ENCODE data around the gene ATP5PD. TPM values are rescaled to one million over a fixed set of nuclear protein-coding genes. Genes with fewer than 3 reads are reported as not detected.

The ATP5PD gene
- 100 to 1,000 TPM; 190 to 268 (median 222) TPM for total RNA-seq

DNA sequence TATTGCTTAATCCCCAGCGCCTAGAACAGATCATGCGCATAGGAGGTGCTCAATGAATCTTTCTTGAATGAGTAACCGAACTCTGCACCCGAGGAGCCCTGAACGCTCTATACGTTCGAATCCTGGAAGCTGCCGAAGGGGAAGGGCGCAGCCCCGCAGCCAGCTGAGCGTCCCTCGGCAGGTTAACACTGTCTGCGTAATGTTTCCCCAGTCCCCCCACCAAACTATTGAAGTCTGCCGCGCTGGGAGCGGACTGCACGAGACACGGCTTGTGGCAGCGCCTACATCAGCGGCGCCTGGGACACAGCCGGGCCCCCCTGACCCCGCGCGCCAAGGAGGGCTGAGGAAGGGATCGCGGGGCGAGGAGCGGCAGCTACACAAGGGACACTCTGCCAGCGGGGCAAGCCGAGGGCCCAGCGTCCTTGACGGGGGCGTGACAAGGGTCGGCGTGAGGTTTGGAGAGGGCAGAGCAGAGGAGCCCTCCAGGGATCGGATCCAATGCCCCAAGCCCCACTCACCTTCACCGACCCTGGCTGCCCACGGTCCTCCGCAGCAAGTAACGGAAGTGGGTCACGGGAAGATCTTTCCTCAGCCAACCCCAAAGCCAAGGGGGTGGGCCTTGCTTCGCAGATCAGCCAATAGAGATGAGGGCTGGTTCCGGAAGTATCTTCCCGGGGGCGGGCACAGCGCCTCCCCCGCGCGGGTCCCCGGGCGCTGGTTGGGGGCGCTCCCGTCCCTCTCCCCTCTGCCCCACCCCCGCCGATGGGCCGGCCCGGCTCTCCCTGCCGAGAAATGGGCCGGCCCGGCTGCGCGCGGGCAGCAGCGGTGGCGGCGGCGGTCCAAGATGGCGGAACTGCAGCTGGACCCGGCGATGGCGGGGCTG, at the start of gene ATP5PD, which contains the start of gene KCTD2:
ATP5PD (minus strand) TSS at position 563 of the 883 bp plus-strand sequence. CDS start 4,319 bp downstream, outside the sequence.
KCTD2 (plus strand) TSS at position 819 of the 883 bp plus-strand sequence; CDS start at position 845, 26 bp downstream.
- no peaks in the 10 kb centered on the region for H3K27me3 ChIP-seq
- peak within 1 kb of the TSS; percentile 58 to 97 (median 95) for H3K4me3 ChIP-seq
- H3K27ac ChIP-seq = peak within 1 kb of the TSS; percentile 94 to 99
- H3K9me3 ChIP-seq = no peaks in the 10 kb centered on the region
- peak; percentile 96 to 97 for DNase-seq (ENCODE audit: low spot score in 2 of 2)
- no peaks in the 10 kb centered on the region for H3K36me3 ChIP-seq
- H3K4me1 ChIP-seq = peaks cover 0 to 12% of the 10 kb centered on the region in 2 donors
- intact Hi-C loops (cut with DNase I; ENCODE audit: low total_unique reads) = no loop called here
- TF ChIP-seq POLR2A (IDR thresholded peaks at IDR 0.05) = peak; percentile 88
- peak; percentile 90 to 96 (median 96) for TF ChIP-seq POLR2AphosphoS5 (IDR thresholded peaks at IDR 0.05)
- TF ChIP-seq, protein P1, sequence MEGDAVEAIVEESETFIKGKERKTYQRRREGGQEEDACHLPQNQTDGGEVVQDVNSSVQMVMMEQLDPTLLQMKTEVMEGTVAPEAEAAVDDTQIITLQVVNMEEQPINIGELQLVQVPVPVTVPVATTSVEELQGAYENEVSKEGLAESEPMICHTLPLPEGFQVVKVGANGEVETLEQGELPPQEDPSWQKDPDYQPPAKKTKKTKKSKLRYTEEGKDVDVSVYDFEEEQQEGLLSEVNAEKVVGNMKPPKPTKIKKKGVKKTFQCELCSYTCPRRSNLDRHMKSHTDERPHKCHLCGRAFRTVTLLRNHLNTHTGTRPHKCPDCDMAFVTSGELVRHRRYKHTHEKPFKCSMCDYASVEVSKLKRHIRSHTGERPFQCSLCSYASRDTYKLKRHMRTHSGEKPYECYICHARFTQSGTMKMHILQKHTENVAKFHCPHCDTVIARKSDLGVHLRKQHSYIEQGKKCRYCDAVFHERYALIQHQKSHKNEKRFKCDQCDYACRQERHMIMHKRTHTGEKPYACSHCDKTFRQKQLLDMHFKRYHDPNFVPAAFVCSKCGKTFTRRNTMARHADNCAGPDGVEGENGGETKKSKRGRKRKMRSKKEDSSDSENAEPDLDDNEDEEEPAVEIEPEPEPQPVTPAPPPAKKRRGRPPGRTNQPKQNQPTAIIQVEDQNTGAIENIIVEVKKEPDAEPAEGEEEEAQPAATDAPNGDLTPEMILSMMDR (IDR thresholded peaks at IDR 0.05) = no peak

DNA sequence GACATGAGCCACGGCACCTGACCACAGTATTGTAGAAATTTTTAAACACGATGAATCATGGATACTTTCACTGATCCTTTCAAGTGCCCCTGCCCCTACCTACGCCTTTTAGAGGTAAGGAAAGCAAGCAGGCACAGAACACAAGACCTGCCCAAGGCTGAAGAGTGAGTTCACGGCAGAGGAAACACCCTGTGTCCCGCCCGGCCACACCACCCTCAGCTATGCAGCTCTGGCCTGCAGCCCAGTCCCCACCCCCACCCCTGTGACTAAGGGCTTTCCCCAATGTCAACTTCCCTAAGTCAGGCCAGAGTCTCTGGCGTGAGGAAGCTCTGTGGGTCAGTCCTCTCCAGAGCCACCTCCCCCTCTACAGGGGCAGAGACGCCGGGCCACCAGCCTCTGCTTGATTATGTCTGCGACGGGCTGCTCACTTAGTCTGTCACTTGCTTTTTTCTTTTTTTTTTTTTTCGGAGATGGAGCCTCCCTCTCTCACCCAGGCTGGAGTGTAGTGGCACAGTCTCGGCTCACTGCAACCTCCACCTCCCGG, 49.4 kb upstream of the ATP5PD start:
- intact Hi-C loops (cut with DNase I; ENCODE audit: low total_unique reads) = no loop called here
- H3K4me3 ChIP-seq = no peak overlapping the region
- no peaks in the 10 kb centered on the region for H3K9me3 ChIP-seq
- peaks cover 19 to 25% of the 10 kb centered on the region in 2 donors for H3K4me1 ChIP-seq
- no peaks in the 10 kb centered on the region for H3K27me3 ChIP-seq
- H3K27ac ChIP-seq = peak overlapping the region; percentile 71 to 91
- TF ChIP-seq POLR2A (IDR thresholded peaks at IDR 0.05) = no peak
- TF ChIP-seq POLR2AphosphoS5 (IDR thresholded peaks at IDR 0.05) = peak; percentile 26 to 49 (median 38)
- no peaks in the 10 kb centered on the region for H3K36me3 ChIP-seq
- peak; percentile 83 to 89 for DNase-seq (ENCODE audit: low spot score in 2 of 2)

DNA sequence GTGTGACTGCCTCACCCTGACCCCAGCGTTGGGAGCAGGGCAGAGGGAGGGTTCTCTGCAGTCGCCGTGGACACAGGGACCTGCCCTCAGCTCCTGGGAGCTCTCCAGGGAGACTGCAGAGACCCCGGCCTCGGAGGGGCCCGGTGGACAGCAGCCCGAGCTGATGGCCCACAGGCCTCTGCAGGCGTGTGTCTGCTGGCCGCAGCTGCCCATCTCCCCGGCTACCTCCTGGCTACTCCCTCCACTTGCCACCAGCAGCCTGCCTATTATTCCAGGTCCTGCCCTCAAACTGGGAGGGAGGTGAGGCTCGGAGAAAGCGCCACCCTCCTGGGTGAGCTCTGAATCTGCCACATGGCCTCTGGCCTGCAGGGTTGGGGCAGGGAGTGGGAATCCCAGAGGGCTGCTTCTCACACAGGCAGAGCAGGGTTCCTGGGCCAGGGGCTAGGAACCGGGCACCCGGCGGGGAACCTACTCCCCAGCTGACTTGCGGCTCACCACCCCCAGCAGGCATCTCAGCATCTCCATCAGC, 48.2 kb upstream of the ATP5PD start:
- no peaks in the 10 kb centered on the region for H3K36me3 ChIP-seq
- H3K4me1 ChIP-seq = peaks cover 23 to 31% of the 10 kb centered on the region in 2 donors
- H3K27me3 ChIP-seq = no peaks in the 10 kb centered on the region
- H3K27ac ChIP-seq = peak overlapping the region; percentile 74 to 91
- no peak overlapping the region for H3K4me3 ChIP-seq
- intact Hi-C loops (cut with DNase I; ENCODE audit: low total_unique reads) = no loop called here
- no peak for DNase-seq (ENCODE audit: low spot score in 2 of 2)
- TF ChIP-seq, protein P1 (IDR thresholded peaks at IDR 0.05) = no peak
- H3K9me3 ChIP-seq = no peaks in the 10 kb centered on the region

DNA sequence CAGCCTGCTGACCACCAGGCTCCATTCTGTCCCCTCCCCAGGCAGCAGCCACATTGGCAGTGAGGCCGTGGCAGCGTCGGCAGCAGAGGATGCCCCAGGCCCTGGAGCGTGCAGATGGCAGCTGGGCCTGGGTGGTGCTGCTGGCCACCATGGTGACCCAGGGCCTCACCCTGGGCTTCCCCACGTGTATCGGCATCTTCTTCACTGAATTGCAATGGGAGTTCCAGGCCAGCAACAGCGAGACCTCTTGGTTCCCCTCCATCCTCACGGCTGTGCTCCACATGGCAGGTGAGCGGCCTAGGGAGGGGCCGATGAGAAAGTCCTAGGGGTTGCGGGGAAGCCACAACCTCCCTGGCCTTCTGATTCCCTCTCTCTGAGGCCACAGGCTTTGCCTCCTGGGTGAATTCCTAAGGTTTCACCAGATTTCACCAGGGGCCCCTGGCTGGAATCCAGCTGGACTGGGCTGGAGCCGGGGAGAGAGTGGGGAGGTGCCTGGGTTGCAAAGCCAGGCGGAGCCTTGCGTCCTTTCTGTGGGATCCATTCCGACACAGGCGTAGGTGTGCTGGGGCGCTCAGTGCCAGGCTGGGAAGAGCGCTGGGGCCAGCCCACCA, 46.9 kb upstream of the ATP5PD start:
- Histone ChIP-seq H3K36me3 (no peaks in the 10 kb centered on the region), H3K9me3 (no peaks in the 10 kb centered on the region), H3K4me1 (peaks cover 27 to 38% of the 10 kb centered on the region in 2 donors), H3K27ac (peak overlapping the region; percentile 91 to 96), H3K4me3 (peak overlapping the region in 1 of 3 donors; percentile 22), H3K27me3 (no peaks in the 10 kb centered on the region)
- intact Hi-C loops (cut with DNase I; ENCODE audit: low total_unique reads) = no loop called here
- TF ChIP-seq POLR2AphosphoS5 (IDR thresholded peaks at IDR 0.05) = no peak
- DNase-seq (ENCODE audit: low spot score in 2 of 2) = peak in 1 of 2 donors; percentile 46

DNA sequence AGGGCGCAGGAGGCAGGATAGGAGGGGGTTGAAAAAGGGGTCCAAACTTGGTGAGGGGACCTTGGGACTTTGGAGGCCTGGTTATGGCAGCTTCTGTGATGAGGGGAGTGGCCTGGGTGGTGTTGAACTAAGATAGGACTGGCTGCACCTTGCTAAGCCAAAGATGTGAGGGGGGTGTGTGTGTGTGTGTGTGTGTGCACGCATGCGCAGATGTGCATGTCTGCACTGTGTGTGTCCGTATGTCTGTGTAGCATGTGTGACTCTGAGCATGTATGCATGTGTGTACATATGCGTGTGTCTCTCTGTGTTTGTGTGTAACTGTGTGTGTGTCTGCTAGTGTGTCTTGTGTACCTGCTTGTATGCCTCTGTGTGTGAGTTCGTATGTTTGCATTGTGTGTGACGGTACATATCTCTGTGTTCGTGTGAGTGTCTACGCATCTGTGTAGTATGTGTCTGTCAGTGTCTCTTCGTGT, 45.1 kb upstream of the ATP5PD start:
- H3K36me3 ChIP-seq = no peaks in the 10 kb centered on the region
- DNase-seq (ENCODE audit: low spot score in 2 of 2) = no peak
- H3K4me3 ChIP-seq = peak overlapping the region in 1 of 3 donors; percentile 37
- H3K9me3 ChIP-seq = no peaks in the 10 kb centered on the region
- TF ChIP-seq POLR2AphosphoS5 (IDR thresholded peaks at IDR 0.05) (no peak), POLR2A (IDR thresholded peaks at IDR 0.05) (no peak)
- TF ChIP-seq, protein P1 (IDR thresholded peaks at IDR 0.05) = no peak
- peak overlapping the region; percentile 77 to 91 for H3K27ac ChIP-seq
- H3K4me1 ChIP-seq = peaks cover 35 to 45% of the 10 kb centered on the region in 2 donors
- no peaks in the 10 kb centered on the region for H3K27me3 ChIP-seq
- intact Hi-C loops (cut with DNase I; ENCODE audit: low total_unique reads) = no loop called here

Measured in breast epithelium (tissue), 4 donors.